NCI-H510A (cell line): Measurements from ENCODE around the gene IL9R.
"Not testable (repeated sequence)": the region's sequence is repeated elsewhere in the genome, so short reads cannot be mapped to it uniquely, and the experiment has no call there.

Source experiments
- DNase-seq: peaks from one replicate; lab custom pipeline; 2025; lab: John Stamatoyannopoulos, UW

The IL9R gene

DNA sequence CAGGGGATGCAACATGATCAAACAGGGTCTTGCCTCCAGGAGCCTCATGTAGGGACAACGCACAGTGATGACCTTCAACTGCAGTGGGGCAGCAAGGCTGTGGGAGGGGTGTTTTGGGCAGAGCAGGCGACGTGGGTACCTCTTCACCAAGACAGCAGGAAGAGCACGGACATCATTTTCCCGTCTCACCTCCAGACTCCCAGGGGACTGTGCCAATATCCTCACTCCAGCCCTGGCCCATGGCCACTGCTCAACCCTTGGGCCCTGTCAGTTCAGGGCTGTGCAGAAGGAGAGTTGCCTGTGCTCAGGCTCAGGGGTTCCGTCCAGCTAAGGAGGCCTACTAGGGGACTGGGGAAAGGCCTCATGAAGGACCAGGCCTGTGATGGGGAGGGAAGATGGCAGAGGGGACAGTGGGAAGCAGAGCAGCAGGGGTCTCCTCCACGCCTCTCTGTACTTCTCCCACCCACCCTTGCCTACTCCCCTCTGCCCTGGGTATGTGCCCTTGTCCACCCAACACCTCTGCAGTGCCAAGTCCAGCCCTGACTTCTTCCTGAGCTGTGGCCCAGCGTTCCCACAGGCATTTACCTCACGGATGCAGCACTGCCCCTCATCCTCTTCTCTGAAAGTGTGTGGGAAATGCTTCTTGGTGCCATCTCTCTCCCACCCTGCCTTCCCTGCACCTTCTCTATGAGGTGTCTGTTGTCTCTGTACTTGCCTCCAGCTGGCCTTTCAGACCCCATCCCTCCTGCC is 1.4 kb downstream of the IL9R start:
- DNase-seq: no peak

GRCh38 chrX:155999751-156000150 is 2.3 kb downstream of the IL9R start:
- not testable (repeated sequence) for DNase-seq

DNA sequence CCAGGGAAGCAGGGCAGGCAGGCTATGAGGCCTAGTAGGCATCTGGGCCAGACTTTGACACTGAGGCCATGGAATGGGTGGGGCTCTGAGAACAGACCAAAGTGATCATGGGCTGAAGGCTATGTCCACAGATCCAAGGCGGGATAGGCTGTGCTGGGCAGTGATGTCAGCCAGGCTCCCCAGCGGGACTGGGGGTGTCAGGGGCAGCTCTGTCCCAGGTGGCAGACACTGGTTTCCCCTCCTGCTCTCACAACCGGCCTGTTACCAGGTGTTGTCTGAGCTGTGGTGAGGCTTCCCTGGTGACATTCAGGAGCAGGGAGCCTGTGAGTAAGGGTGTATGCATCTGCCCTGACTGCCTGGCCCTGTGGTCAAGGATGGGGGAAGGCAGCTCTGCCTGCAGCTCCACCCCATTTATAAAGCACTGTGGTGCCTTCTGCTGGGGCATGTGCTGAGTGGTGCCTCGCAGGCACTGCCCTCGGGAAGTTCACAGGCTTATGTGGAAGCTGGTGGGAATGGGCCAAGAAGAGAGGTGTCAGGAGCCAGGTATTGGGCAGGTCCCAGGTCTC is 2.9 kb downstream of the IL9R start:
- no peak for DNase-seq

- no peak for DNase-seq
Observed at GRCh38 chrX:156001001-156001666, 3.6 kb downstream of the IL9R start.

DNA sequence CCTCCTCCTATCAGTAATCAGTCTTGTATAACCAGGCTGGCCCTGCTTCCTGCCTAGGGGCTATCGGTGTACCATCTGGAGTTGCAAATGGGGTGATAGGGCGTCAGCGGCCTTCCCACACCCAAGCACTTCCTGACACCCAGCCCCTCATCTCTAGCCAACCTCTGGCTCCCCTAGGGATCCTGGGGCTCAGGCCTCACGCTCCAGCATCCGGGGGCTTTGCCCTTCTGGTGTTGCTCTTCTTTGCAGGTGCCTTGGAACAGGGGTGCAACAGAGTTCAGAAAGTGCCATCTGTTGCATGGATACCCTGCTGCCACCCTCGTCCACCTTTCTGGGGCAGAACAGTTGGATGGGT is 4.1 kb downstream of the IL9R start:
- DNase-seq: no peak

GRCh38 chrX:156002507-156002906 is 5.0 kb downstream of the IL9R start:
- DNase-seq: no peak

GRCh38 chrX:156003486-156004185 is 6.1 kb downstream of the IL9R start:
- no peak for DNase-seq

DNA sequence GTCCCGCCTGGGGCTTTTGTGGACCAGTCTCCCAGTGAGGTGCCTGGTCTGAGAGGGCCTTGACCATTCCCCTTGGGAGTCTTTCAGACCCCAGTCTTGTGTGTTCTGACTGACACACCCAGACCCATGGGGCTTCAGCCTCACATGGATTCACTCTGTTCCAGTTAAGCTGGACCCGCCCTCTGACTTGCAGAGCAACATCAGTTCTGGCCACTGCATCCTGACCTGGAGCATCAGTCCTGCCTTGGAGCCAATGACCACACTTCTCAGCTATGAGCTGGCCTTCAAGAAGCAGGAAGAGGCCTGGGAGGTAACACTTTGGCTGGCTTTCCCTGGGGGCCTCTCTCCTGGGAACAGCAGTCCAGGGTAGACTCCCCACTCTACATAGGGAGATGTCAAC is 6.8 kb downstream of the IL9R start:
- DNase-seq: no peak

DNA sequence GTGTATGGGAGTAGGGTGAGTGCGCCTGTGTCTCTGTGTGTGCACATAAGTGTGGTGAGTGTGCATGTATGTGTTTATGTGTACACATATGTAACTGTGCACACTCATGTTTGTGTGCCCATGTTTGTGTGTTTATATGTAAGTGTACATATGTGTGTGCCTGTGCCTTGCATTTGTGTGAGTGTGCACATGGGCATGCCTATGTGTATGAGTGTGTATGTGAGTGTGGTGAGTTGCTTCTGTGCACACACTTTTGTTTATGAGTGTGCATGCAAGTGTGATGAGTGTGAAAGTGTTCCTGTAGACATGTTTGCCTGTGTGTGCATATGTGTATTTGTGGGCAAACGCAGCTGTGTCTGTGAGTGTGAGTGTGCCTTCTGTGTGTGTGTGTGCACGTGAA is 7.2 kb downstream of the IL9R start:
- DNase-seq: no peak

GRCh38 chrX:156005144-156005543 is 7.6 kb downstream of the IL9R start:
- DNase-seq: no peak

DNA sequence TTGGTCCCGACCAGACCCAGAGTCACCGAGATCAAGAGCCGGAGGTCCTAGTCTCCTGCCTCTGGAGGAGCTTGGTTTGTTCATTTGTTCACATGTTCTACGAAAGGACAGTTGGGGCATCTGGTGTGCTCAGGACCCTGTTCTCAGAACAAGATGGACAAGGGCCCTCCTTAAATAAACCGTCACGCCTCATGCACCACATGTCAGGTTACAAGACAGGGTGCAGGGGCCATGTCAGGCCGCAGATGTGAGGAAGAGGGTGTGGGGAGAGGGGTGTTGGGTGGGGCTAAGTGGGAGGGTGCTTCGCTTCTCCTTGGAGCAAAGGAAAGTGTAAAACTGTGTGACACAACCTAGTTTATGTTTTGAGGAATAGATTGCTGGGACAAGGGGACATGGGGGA is 9.0 kb downstream of the IL9R start:
- DNase-seq: not testable (repeated sequence)

DNA sequence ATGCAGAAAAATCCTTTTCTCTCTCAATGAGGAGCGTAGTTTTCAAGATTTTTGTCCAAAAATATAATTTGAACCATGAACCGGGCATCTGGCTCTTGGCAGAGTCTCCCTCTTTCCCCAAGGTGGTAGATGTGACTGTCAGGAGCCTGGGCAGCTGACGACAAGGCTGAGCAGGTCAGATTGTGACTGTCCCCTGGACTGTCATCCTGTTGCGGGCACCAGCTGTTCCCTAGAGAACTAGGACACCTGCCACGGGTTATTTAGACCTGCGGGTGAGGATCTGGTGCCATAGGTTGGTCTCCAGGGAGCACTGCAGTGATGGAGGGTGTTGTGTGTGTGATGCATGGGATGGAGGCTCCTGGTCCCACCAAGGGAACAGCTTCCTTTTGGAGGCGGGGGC is 10.9 kb downstream of the IL9R start:
- not testable (repeated sequence) for DNase-seq

DNA sequence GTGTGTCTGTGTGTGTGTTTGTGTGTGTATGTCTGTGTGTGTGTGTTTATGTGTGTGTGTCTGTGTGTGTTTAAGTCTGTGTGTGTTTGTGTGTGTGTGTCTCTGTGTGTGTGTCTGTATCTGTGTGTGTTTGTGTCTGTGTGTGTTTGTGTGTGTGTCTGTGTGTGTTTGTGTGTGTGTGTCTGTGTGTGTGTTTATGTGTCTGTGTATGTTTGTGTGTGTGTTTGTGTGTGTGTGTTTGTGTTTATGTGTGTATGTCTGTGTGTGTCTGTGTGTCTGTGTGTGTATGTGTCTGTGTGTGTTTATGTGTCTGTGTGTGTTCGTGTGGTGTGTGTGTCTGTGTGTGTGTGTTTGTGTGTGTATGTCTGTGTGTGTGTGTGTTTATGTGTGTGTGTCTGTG is 11.4 kb downstream of the IL9R start:
- no peak for DNase-seq

GRCh38 chrX:156009691-156010090 is 12.2 kb downstream of the IL9R start:
- DNase-seq: not testable (repeated sequence)

- DNase-seq: not testable (repeated sequence)
Observed at GRCh38 chrX:156013286-156013953, 15.9 kb downstream of the IL9R start.

GRCh38 chrX:156019846-156020245 is 22.4 kb downstream of the IL9R start:
- DNase-seq: not testable (repeated sequence)

DNA sequence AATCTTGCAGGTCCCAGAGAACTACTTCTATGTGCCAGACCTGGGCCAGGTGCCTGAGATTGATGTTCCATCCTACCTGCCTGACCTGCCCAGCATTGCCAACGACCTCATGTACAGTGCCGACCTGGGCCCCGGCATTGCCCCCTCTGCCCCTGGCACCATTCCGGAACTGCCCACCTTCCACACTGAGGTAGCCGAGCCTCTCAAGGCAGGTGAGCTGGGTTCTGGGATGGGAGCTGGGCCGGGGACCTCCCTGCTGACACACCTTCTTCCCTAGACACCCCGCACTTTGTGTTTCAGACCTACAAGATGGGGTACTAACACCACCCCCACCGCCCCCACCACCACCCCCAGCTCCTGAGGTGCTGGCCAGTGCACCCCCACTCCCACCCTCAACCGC is 25.5 kb downstream of the IL9R start:
- DNase-seq: not testable (repeated sequence)

DNA sequence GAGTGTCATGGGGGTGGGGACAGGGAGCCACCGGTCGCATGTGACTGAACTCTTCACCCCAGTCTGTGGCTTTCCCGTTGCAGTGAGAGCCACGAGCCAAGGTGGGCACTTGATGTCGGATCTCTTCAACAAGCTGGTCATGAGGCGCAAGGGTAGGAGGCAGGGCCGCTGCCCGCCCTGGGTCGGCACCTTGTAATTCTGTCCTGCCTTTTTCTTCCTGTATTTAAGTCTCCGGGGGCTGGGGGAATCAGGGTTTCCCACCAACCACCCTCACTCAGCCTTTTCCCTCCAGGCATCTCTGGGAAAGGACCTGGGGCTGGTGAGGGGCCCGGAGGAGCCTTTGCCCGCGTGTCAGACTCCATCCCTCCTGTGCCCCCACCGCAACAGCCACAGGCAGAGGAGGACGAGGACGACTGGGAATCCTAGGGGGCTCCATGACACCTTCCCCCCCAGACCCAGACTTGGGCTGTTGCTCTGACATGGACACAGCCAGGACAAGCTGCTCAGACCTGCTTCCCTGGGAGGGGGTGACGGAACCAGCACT is 27.5 kb downstream of the IL9R start:
- DNase-seq: not testable (repeated sequence)

- DNase-seq: not testable (repeated sequence)
Observed at GRCh38 chrX:156028653-156029237, 31.2 kb downstream of the IL9R start.

DNA sequence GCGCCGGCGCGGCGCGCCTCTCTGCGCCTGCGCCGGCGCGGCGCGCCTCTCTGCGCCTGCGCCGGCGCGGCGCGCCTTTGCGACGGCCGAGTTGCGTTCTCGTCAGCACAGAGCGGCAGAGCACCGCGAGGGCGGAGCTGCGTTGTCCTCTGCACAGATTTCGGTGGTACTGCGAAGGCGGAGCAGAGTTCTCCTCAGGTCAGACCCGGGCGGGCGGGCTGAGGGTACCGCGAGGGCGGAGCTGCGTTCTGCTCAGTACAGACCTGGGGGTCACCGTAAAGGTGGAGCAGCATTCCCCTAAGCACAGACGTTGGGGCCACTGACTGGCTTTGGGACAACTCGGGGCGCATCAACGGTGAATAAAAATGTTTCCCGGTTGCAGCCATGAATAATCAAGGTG is 31.8 kb downstream of the IL9R start:
- not testable (repeated sequence) for DNase-seq

GRCh38 chrX:156029707-156030442 is 32.4 kb downstream of the IL9R start:
- not testable (repeated sequence) for DNase-seq
